Spleen (tissue), 11 donors: ENCODE data around the gene AGAP3. TPM values are rescaled to one million over a fixed set of nuclear protein-coding genes. Genes with fewer than 3 reads are reported as not detected.

Experiments used
- DNase-seq: peaks from one replicate; pipeline ENCODE4 v3.0.0-alpha.2; 2020
- H3K27ac ChIP-seq, 8 donors: fragments of 200-600 bp; sonication (generic) in 7 of 8; 1 replicate in 4 of 8; 2 replicates in 4 of 8; pipeline versions ENCODE4 v1.5.0 to v1.8.0; 2016 to 2021; ENCODE audit warnings: inconsistent platforms in 4 of 8, mild to moderate bottlenecking in 4 of 8, moderate library complexity in 1 of 8
- H3K27me3 ChIP-seq, 7 donors: fragments of 200-600 bp; sonication (generic) in 6 of 7; replicated peaks in 1 of 7; 1 replicate in 4 of 7; 2 replicates in 3 of 7; pipeline versions ENCODE4 v1.5.0 to v1.8.0; 2016 to 2021; ENCODE audit warnings: inconsistent platforms in 3 of 7, mild to moderate bottlenecking in 1 of 7
- H3K36me3 ChIP-seq, 6 donors: fragments of 200-600 bp; sonication (generic) in 5 of 6; 1 replicate in 4 of 6; 2 replicates in 2 of 6; pipeline versions ENCODE4 v1.5.0 to v1.8.0; 2016 to 2021; ENCODE audit warnings: inconsistent platforms in 2 of 6
- H3K4me1 ChIP-seq, 6 donors: fragments of 200-600 bp; sonication (generic) in 5 of 6; 1 replicate in 3 of 6; 2 replicates in 3 of 6; pipeline versions ENCODE4 v1.5.0 to v1.8.0; 2016 to 2021; ENCODE audit warnings: inconsistent platforms in 3 of 6
- H3K4me3 ChIP-seq, 8 donors: fragments of 200-600 bp; sonication (generic) in 7 of 8; 1 replicate in 4 of 8; 2 replicates in 4 of 8; pipeline versions ENCODE4 v1.5.0 to v1.8.0; 2016 to 2021; ENCODE audit warnings: inconsistent platforms in 4 of 8, mild to moderate bottlenecking in 4 of 8, moderate library complexity in 2 of 8
- H3K9me3 ChIP-seq, 8 donors: fragments of 200-600 bp; sonication (generic) in 7 of 8; 1 replicate in 4 of 8; 2 replicates in 4 of 8; pipeline versions ENCODE4 v1.5.0 to v1.8.0; 2016 to 2021; ENCODE audit warnings: inconsistent platforms in 4 of 8
- POLR2A ChIP-seq, 3 donors: fragments of 450-650 bp; IDR thresholded peaks; one replicate each; pipeline ENCODE4 v1.5.1; 2017; ENCODE audit warnings: antibody characterized with exemption in 3 of 3, mild to moderate bottlenecking in 1 of 3
- POLR2AphosphoS5 ChIP-seq, 3 donors: sonication (generic); formaldehyde crosslinking; IDR thresholded peaks; one replicate each; pipeline ENCODE4 v1.5.1; 2017; ENCODE audit warnings: antibody characterized with exemption in 3 of 3
- WGBS, 5 donors: extraction: QIAGEN DNeasy Blood & Tissue Kit in 3 of 5; methylation state at CpG; one replicate each; pipeline versions ENCODE4 v1.1.5 to v1.1.7; 2013 to 2018; 5-methylcytosine and 5-hydroxymethylcytosine counted together
- intact Hi-C: fragments of 100-400 bp; cut with DNase I; formaldehyde crosslinking; loops from one replicate; pipeline ENCODE4 v1.15.0; 2023; ENCODE audit warnings: low total_unique reads
- polyA plus RNA-seq, 3 donors: library from polyadenylated mRNA; stranded (reverse); fragments of 200-250 nt; gene quantifications; one replicate each; pipeline ENCODE4 v1.2.1, GENCODE V29; 2013
- total RNA-seq, 7 donors: library from RNA; depleted of rRNA in 3 of 7; stranded (reverse); fragments of >200 nt in 3 of 7; fragmentation: NEBNext Ultra II Directional in 4 of 7; extraction: Animal tissue kit (Norgen Biotek cat#: 25700) in 4 of 7; gene quantifications; one replicate each; pipeline versions ENCODE4 v1.1.0 to v1.2.1, GENCODE V29; 2016 to 2021
- TF ChIP-seq, protein P1 (sequence below), 11 experiments: fragments of 200-600 bp in 7 of 11; fragments of 450-650 bp in 4 of 11; sonication (generic) in 4 of 11; IDR thresholded peaks in 8 of 11; conservative IDR thresholded peaks in 3 of 11; 1 replicate in 7 of 11; 2 replicates in 4 of 11; pipeline versions ENCODE4 v1.4.0 to v1.8.0; 2016 to 2021; ENCODE audit warnings: antibody characterized with exemption in 11 of 11, inconsistent platforms in 4 of 11, mild to moderate bottlenecking in 1 of 11
- donor health status: healthy with polysubstance abuse.
- donor health status: DM: no; HTN: no; CAD: no; lungs with moderate emphysema.
- donor health status: DM: no; HTN: no; CAD: no.
- donor health status: Bipolar disorder and iron deficiency.
- donor health status: healthy.
- donor health status: DM: no; HTN: no; CAD: no.
- donor health status: DM: yes; HTN: yes; CAD: no.

The AGAP3 gene
- total and polyA plus RNA-seq, 10 donors = 21.8 to 94.4 (median 72.6) TPM

DNA sequence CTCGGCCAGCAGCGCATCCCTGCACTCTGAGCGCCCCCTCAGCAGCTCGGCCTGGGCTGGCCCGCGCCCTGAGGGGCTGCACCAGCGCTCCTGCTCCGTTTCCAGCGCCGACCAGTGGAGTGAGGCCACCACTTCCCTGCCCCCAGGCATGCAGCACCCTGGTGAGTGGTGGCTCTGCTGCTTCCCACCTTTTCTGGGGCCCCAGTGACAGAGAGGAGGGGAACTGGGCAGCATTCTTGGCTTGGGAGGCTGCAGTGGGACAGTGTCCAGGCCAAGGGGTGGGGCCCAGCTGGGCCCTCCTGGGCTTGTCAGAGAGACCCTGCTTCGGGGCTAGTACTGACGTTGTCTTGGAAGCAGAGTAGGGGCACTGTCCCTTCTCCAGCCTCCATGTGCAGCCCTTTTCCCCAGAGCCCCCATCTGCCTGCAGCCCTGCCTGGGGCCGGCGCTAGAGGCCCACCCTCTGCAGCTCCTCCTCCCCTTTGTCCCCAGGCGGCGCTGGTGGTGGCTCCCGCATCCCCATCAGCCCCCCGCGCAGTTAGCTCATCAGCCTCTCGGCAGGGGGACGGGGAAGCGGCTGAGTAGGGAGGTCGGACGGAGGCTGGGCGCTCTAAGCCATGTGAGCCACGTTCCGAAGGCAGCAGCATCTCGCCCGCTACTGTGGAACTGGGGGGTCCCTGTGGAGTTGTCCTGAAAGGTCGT is 52.0 kb downstream of the AGAP3 start:
- no peak overlapping the region for H3K4me3 ChIP-seq
- H3K9me3 ChIP-seq = no peaks in the 10 kb centered on the region
- WGBS, 5 donors = 85 to 94% (median 91%) methylated on average over 25 to 30 of the region's 30 CpGs
- H3K27me3 ChIP-seq = no peaks in the 10 kb centered on the region
- DNase-seq = peak; percentile 62
- TF ChIP-seq, protein P1, sequence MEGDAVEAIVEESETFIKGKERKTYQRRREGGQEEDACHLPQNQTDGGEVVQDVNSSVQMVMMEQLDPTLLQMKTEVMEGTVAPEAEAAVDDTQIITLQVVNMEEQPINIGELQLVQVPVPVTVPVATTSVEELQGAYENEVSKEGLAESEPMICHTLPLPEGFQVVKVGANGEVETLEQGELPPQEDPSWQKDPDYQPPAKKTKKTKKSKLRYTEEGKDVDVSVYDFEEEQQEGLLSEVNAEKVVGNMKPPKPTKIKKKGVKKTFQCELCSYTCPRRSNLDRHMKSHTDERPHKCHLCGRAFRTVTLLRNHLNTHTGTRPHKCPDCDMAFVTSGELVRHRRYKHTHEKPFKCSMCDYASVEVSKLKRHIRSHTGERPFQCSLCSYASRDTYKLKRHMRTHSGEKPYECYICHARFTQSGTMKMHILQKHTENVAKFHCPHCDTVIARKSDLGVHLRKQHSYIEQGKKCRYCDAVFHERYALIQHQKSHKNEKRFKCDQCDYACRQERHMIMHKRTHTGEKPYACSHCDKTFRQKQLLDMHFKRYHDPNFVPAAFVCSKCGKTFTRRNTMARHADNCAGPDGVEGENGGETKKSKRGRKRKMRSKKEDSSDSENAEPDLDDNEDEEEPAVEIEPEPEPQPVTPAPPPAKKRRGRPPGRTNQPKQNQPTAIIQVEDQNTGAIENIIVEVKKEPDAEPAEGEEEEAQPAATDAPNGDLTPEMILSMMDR (IDR thresholded peaks at IDR 0.05 in 8 of 11, conservative IDR thresholded peaks at IDR 0.05 in 3 of 11) = no peak
- TF ChIP-seq POLR2A (IDR thresholded peaks at IDR 0.05) (no peak), POLR2AphosphoS5 (IDR thresholded peaks at IDR 0.05) (no peak)
- intact Hi-C loops = no loop called here
- H3K36me3 ChIP-seq = peaks cover 0 to 100% (median 44%) of the 10 kb centered on the region in 6 donors
- peaks cover 0 to 11% (median 2%) of the 10 kb centered on the region in 6 donors for H3K4me1 ChIP-seq
- no peak overlapping the region for H3K27ac ChIP-seq

DNA sequence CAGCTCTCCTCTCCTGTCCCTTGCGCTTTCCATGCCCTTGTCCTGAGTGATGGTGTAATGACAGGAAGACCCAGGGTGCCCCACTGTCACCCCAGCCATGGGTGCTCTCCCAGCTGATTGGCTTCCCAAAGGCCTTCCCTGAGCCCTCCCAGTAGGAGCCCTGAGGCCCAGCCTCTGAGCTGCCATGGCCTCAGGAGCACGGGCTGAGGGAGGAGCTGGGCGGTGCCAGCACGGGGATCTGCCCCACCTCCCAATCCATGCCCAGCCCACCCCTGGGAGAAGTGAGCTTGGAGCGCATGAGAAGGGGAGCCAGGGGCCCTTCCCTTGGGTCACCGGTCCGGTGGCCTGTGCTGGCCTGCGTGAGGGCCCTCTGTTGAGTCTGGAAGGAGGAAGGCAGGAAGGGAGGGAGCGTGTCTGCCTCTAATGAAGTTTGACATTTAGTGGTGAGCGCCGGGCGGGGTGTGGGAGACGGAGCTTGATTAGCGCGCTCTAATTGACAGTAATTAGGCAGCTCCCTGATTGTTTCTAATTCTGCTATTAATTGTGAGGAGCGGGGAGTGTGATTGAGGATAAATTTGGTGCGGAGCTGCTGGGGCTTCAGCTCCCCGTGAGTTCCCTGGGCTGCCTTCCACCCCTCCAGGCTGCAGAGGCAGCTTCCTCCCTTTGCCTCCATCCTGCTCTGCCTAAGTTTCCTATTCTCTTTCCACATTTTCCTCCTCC is 53.0 kb downstream of the AGAP3 start:
- H3K27ac ChIP-seq = no peak overlapping the region
- peak; percentile 51 for DNase-seq
- intact Hi-C loops = no loop called here
- peaks cover 0 to 11% (median 2%) of the 10 kb centered on the region in 6 donors for H3K4me1 ChIP-seq
- peaks cover 0 to 100% (median 46%) of the 10 kb centered on the region in 6 donors for H3K36me3 ChIP-seq
- H3K9me3 ChIP-seq = no peaks in the 10 kb centered on the region
- no peaks in the 10 kb centered on the region for H3K27me3 ChIP-seq
- H3K4me3 ChIP-seq = no peak overlapping the region
- WGBS, 5 donors = 88 to 95% (median 91%) methylated on average over 16 to 18 of the region's 18 CpGs
- no peak for TF ChIP-seq POLR2A (IDR thresholded peaks at IDR 0.05)
- no peak for TF ChIP-seq POLR2AphosphoS5 (IDR thresholded peaks at IDR 0.05)
- TF ChIP-seq, protein P1 (IDR thresholded peaks at IDR 0.05 in 8 of 11, conservative IDR thresholded peaks at IDR 0.05 in 3 of 11) = no peak

DNA sequence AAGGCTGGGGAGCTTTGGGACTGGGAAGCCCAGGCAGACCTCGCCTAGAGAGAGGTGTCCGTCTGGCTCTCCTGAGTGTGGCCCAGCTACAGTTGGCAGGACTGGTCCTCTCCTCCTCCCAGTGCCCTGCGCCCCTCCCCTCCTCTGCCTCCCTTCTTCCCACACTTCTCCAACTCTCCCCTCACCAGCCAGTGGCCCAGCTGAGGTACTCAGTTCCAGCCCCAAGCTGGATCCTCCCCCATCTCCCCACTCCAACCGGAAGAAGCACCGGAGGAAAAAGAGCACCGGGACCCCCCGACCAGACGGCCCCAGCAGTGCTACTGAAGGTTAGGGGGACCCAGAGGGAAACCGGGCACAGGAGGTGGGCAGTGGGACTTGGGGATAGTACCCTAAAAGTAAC is 53.5 kb downstream of the AGAP3 start:
- intact Hi-C loops = no loop called here
- H3K36me3 ChIP-seq = peaks cover 0 to 100% (median 44%) of the 10 kb centered on the region in 6 donors
- WGBS, 5 donors = 89 to 93% (median 93%) methylated on average over 9 of the region's 9 CpGs
- no peaks in the 10 kb centered on the region for H3K27me3 ChIP-seq
- H3K9me3 ChIP-seq = no peaks in the 10 kb centered on the region
- peak; percentile 46 for DNase-seq
- no peak for TF ChIP-seq POLR2A (IDR thresholded peaks at IDR 0.05)
- TF ChIP-seq POLR2AphosphoS5 (IDR thresholded peaks at IDR 0.05) = no peak
- TF ChIP-seq, protein P1 (IDR thresholded peaks at IDR 0.05 in 8 of 11, conservative IDR thresholded peaks at IDR 0.05 in 3 of 11) = no peak
- H3K4me1 ChIP-seq = peaks cover 0 to 11% (median 2%) of the 10 kb centered on the region in 6 donors
- no peak overlapping the region for H3K4me3 ChIP-seq
- no peak overlapping the region for H3K27ac ChIP-seq

DNA sequence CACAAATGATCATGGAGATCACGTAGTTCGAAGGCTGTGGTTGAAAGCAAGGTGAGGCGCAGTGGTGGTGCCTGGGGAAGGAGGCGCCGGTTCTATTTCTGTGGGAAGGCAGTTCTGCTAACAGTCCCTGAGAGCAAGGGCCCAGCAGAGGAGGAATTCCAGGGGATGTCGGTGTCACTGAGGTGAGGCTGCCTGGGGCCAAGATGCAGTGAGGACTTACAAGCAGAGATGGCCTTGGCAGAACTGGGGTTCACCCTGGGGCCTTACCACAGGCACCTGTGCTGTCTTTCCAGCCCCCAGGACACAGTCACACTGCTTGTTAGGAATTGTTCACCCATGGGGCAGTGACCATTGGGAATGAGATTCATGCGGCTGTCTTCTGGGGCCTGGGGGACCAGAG is 54.6 kb downstream of the AGAP3 start:
- intact Hi-C loops = no loop called here
- no peak overlapping the region for H3K27ac ChIP-seq
- H3K4me3 ChIP-seq = no peak overlapping the region
- H3K27me3 ChIP-seq = no peaks in the 10 kb centered on the region
- H3K9me3 ChIP-seq = no peaks in the 10 kb centered on the region
- TF ChIP-seq, protein P1 (IDR thresholded peaks at IDR 0.05 in 8 of 11, conservative IDR thresholded peaks at IDR 0.05 in 3 of 11) = no peak
- no peak for TF ChIP-seq POLR2A (IDR thresholded peaks at IDR 0.05)
- no peak for TF ChIP-seq POLR2AphosphoS5 (IDR thresholded peaks at IDR 0.05)
- H3K4me1 ChIP-seq = peaks cover 0 to 6% (median under 1%) of the 10 kb centered on the region in 6 donors
- no peak for DNase-seq
- peaks cover 0 to 97% (median 35%) of the 10 kb centered on the region in 6 donors for H3K36me3 ChIP-seq
- 92 to 99% (median 97%) methylated on average over 7 of the region's 7 CpGs for WGBS, 5 donors
